Kidney epithelial cell (primary cell): ENCODE measurements around the gene CDH23. TPM values are rescaled to one million over a fixed set of nuclear protein-coding genes. Genes with fewer than 3 reads are reported as not detected.

Experiments
- DNase-seq: peaks from one replicate; pipeline ENCODE4 v3.0.0-alpha.2; 2010; ENCODE audit warnings: low read depth
- H3K27me3 ChIP-seq: 2 replicates; pipeline ENCODE4 v1.6.0; 2011; ENCODE audit warnings: low read length; ENCODE audit not compliant: control insufficient read depth, insufficient read depth
- H3K36me3 ChIP-seq: 2 replicates; pipeline ENCODE4 v1.5.1; 2011; ENCODE audit warnings: low read length; ENCODE audit not compliant: control insufficient read depth, insufficient read depth
- H3K4me3 ChIP-seq: 2 replicates; pipeline ENCODE4 v1.5.1; 2011; ENCODE audit warnings: low read depth, mild to moderate bottlenecking, control low read depth, low read length
- total RNA-seq: library from RNA; depleted of rRNA; stranded (reverse); fragments of >200 nt; gene quantifications from 2 replicates; pipeline ENCODE4 v1.2.3, GENCODE V29; 2015
- TF ChIP-seq, protein P1 (sequence below): IDR thresholded peaks from 2 replicates; pipeline ENCODE4 v1.5.1; 2011; ENCODE audit warnings: mild to moderate bottlenecking, moderate library complexity, low read length, control low read depth, inconsistent platforms; ENCODE audit not compliant: insufficient read depth, poor library complexity, severe bottlenecking

Gene CDH23
- total RNA-seq, 1 donor from 2014 or later = 0.04 TPM

DNA sequence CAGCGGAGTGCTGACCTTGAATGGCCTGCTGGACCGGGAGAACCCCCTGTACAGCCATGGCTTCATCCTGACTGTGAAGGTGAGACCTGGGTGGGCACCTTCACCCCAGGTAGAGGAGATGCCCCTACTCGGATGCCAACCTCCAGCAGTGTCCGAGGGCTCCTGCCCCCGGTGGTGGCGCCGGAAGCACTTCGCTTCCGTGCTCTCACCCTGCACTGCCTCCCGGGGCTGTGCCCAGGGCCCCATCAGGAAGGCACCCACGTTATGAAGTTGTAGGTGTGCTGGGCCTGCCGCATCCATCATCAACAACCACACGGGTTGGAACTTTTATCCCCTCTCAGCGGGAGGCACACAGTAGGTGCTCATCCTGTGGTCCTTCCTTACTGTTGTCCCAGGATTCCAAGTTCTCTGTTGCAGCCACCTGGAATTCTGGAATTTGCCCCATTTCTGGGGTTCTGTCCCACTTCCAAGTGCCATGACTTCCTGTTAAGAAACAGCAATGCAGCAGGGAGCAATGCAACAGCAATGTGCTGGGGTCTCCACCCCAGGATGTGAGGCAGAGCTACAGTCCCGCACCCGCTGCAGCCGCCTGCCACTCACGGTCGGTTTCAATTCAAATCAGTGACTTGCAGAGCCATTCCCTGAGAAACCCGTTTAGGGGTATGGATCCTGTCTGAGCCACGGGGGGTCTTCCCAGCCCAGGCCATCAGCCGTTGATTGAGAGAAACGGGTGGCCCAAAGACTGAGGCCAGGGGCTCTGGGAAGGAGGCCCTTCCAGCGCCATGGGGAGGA is 219.0 kb downstream of the CDH23 start:
- Histone ChIP-seq H3K36me3 (no peaks in the 10 kb centered on the region), H3K27me3 (peaks cover 15% of the 10 kb centered on the region), H3K4me3 (no peak overlapping the region)
- no peak for DNase-seq
- TF ChIP-seq, protein P1, sequence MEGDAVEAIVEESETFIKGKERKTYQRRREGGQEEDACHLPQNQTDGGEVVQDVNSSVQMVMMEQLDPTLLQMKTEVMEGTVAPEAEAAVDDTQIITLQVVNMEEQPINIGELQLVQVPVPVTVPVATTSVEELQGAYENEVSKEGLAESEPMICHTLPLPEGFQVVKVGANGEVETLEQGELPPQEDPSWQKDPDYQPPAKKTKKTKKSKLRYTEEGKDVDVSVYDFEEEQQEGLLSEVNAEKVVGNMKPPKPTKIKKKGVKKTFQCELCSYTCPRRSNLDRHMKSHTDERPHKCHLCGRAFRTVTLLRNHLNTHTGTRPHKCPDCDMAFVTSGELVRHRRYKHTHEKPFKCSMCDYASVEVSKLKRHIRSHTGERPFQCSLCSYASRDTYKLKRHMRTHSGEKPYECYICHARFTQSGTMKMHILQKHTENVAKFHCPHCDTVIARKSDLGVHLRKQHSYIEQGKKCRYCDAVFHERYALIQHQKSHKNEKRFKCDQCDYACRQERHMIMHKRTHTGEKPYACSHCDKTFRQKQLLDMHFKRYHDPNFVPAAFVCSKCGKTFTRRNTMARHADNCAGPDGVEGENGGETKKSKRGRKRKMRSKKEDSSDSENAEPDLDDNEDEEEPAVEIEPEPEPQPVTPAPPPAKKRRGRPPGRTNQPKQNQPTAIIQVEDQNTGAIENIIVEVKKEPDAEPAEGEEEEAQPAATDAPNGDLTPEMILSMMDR = no peak

DNA sequence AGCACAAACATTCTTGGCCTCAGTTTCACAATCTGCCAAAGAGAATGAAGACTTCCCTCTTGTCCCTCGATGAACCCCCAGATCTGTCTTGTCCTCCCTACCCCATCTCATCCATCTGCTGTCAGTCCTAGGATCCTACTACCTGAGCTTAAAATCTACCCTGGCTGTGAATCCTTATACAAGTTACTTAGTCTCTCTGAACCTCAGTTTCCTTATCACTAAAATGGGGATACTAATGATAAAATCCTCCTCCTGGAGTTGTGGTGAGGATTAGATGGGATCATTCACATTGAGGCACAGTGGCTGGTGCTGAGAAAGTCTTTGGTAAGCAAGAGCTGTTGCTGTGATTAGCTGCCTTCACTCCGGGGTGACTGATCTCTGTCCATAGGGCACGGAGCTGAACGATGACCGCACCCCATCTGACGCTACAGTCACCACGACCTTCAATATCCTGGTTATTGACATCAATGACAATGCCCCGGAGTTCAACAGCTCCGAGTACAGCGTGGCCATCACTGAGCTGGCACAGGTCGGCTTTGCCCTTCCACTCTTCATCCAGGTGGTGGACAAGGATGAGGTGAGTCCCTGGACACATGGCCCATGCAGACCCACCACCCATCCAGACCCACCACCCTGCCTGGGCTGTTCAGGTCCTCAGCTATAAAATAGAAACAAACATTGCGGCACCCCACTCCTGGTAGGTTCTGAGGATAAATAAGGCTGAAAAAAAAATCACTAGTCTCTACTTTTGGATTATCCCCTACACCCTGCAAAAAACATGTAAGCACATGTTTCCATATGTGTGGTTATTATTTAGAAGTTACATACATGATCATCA is 220.3 kb downstream of the CDH23 start:
- no peak for DNase-seq
- H3K36me3 ChIP-seq = no peaks in the 10 kb centered on the region
- TF ChIP-seq, protein P1 = no peak
- peaks cover 6% of the 10 kb centered on the region for H3K27me3 ChIP-seq
- H3K4me3 ChIP-seq = no peak overlapping the region

DNA sequence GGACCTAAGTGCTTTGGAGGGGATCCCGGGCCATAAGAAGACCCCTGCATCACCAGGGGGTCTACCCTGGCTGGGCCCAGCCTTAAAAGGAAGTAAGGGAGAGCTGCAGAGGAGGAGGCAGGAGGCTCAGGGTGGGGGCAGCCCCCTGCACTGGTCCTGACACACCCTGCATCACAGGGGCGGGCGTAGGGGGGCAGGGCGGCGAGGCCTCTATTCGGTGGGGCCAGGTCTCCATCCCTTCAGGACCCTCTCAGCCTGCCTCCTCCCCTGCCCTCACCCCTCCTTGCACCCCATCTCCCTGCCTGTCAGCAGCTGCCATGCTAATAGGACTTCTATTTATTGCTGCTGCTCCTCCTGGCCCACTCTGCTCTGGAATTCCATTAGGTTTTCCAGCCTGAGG is 221.5 kb downstream of the CDH23 start:
- TF ChIP-seq, protein P1 = no peak
- DNase-seq = no peak
- Histone ChIP-seq H3K27me3 (peaks cover 6% of the 10 kb centered on the region), H3K36me3 (no peaks in the 10 kb centered on the region), H3K4me3 (no peak overlapping the region)

DNA sequence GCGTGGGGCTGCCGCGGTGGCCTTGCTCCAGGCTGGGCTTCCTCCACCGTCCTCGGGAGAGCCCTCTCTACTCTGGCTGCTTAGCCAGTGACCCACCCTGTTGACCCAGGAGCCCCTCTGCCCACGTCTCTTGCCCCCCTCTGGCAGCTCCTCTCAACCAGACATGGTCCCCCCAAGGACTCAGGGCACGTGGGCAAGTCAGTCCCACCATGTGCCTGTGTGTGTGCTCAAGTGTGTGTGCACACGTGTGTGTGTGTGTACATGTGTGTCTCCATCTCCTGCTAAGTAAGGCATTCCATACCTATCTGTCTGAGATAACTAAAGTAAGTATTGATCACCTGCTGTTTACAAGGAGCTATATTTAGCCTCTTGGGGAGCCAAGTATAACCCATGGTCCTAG is 221.9 kb downstream of the CDH23 start:
- no peak for DNase-seq
- Histone ChIP-seq H3K36me3 (no peaks in the 10 kb centered on the region), H3K4me3 (no peak overlapping the region), H3K27me3 (peaks cover 6% of the 10 kb centered on the region)
- TF ChIP-seq, protein P1 = no peak

DNA sequence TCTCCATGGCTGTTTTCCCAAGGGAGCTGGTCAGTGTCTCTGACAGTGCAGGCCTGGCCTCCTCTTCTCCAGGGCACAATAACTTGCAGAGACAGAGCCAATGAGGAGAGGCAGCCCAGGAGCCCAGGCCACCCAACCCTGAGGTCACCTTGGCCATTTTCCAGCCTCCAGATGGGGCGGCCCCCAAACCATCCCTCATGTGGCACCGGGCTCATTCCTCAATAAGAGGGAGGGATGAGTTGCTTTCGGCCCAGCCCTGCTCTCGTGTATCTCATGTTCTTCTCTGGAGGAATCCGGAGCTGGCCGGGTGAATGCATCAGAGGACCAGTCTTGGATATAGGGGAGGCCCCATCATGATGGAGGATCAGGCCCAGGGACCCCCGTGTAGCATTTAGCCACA is 223.9 kb downstream of the CDH23 start:
- no peak for DNase-seq
- no peaks in the 10 kb centered on the region for H3K36me3 ChIP-seq
- H3K4me3 ChIP-seq = no peak overlapping the region
- TF ChIP-seq, protein P1 = no peak
- peaks cover 7% of the 10 kb centered on the region for H3K27me3 ChIP-seq
